Right forelimb (tissue), 1 donor: ENCODE data around the gene MED23.

ENCODE experiments used
- DNase-seq: peaks from one replicate; pipeline ENCODE4 v3.0.0-alpha.2; 2018

The MED23 gene

DNA sequence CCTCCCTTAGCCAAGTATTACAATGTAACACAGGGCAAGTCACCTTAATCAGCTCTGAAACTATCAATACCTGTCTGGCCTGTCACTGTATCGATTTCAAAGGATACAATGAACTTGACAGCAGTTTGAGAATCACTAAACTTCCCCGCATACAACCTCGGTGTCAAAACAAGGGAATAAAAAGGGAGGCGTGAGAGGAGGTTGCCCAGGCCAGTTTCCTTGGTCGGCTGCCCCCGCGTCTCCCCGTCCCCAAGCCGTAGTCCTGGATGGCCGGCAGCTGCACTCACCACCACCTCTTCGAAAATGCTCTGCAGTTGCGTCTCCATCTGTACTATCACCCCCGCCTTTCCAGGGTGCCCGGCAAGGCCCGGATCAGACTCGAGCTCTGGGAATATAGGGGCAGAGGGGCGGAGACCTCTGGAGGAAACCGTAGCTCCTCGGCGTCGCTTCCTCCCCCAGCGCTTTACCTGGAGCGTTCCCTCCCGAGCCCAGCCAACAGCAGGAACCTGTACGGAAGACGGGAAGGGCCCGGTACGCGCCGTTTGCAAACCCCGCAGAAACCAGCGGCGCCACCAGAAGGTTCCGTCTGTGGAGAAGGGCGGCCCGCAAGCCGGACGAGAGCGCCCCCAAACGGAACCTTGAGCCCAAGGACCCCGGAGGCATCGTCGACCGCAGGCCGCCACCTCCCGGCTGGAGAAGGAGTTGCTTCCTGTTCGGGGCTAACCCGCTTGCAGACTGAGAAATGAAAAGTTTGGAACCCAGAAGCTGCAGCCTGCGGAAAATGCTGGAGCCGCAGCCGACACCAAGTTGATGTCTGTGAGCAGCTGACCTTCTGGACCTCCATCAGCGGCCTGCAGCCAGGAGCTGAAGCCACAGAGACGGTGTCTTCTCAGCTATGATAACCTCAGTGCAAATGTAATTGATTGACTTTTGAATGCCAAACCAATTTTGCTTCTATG lies at the start of gene MED23:
MED23 (minus strand) TSS at position 519 of the 959 bp plus-strand sequence; CDS start at position 326, 193 bp downstream.
- peak; percentile 99 for DNase-seq

DNA sequence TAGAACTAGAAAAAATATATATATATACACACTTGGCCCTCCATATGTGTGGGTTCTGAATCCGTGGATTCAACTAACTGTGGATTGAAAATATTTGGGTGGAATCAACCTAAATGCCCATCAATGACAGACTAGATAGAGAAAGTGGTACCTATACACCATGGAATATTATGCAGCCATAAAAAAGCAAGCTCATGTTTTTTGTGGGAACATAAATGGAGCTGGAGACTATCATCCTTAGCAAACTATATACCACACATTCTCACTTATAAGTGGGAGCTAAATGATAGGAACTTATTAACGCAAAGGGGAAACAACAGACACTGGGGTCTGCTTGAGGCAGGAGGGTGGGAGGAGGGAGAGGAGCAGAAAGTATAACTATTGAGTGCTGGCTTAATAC lies 45.1 kb upstream of the MED23 start:
- no peak for DNase-seq

DNA sequence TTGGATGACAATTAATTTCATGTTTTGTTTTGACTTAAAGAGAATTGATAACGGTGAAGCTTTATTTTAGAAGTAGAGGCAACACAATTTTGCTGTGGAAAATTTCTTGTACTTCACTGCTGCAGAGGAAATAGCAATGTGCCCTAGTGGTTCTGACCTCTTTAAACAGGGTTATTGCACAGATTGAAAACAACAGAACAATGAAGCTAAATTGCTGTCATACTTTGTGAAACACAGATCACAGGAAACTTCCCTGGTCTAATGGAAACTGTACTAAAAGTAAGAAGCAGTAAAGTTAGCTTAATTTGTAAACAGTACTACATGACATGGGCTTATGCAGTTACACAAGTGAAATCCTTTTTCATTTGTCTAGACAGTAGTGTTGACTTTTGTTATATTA lies 41.8 kb upstream of the MED23 start:
- no peak for DNase-seq

DNA sequence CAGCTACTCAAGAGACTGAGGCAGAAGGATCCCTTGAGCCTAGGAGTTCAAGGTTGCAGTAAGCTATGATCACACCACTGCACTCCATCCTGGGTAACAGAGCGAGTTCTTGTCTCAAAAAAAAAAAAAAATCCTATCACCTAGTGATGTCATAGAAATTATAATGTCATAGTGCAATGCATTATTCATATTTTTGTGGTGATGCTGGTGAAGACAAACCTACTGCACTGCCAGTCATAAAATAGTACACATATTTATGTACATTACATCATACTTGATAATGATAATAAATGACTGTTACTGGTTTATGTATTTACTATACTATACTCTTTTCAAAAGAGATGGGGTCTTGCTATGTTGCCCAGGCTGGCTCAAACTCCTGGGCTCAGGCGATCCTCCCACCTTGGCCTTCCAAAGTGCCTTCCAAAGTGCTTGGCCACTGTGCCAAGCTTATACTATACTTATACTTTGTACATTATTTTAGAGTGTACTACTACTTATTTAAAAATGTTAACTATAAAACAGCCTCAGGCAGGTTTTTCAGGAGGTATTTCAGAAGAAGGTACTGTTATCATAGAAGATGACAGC lies 35.6 kb upstream of the MED23 start:
- DNase-seq, result no peak

DNA sequence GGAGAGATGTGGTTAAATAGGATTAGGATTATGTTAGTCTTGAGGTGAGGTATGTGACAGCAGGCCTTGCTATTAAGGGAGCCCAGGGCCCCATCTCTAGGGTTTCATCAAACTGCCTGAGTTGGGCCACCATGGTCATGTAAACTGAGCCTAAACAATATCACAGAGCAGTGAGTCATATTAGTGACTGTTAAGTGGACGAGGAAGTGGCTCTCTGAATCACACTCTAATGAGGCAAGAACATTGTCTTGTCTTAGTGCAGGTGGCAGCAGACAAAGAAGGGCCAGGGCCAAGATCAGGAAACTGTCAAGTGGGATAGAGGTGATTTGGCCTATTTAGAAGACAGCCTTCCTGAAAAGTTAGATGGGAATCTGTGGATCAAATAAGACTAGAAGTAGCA lies 32.2 kb upstream of the MED23 start:
- no peak for DNase-seq

- no peak for DNase-seq
Measured at GRCh38 chr6:131658287-131658686, 30.2 kb upstream of the MED23 start.

DNA sequence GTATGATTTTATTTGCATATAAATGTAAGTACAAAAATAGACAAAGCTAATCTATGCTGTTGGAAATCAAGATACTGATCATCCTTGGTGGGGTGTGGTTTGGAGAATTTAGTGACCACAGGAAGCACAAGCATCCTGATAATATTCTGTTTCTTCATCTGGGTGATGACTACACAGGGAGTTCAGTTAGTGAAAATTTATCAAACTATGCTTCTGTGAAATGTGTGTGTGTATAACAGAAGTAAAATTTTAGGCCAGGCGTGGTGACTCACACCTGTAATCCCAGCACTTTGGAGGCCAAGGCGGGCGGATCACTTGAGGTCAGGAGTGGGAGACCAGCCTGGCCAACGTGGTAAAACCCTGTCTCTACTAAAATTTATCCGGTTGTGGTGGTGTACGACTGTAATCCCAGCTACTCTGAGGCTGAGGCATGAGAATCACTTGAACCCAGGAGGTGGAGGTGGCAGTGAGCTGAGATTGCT lies 29.6 kb upstream of the MED23 start:
- DNase-seq, result no peak

GRCh38 chr6:131657222-131657621 lies 29.2 kb upstream of the MED23 start:
- no peak for DNase-seq

DNA sequence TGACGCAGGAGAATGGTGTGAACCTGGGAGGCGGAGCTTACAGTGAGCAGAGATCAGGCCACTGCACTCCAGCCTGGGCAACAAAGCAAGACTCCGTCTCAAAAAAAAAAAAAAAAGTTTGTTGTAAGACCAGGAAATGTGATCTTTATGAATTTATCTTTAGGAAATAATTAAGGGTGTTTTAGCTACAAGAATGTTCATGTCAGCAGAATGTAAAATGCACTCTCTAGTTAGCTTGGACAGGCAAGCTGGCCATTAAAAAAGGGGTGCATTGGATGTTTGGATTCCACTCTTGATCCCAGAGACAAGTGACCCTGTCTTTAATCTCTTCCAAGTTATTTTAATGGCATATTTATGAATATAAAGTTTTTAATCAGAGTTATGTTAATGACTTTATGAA lies 28.6 kb upstream of the MED23 start:
- DNase-seq, result no peak

GRCh38 chr6:131655951-131656350 lies 27.9 kb upstream of the MED23 start:
- DNase-seq, result no peak

DNA sequence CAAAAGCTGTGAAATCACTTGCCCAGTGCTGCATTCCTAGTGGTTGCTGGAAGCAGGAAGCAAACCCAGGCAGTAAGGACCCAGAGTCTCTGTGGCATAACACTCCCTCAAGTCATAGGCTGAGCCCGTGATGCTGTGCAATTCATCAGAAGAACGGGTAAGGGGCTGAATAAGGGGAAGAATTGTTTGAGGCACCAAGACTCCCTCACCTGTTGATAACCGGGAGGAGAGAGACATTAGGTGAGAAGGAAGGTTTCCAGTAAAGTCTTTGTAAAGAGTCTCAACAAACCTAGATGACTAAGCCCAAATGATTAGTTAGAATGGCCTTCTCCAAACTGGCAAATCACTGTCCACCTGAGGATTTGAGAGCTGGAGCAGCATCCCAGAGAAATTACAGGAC lies 27.3 kb upstream of the MED23 start:
- no peak for DNase-seq

GRCh38 chr6:131654326-131654725 lies 26.3 kb upstream of the MED23 start:
- no peak for DNase-seq

- DNase-seq, result no peak
Measured at GRCh38 chr6:131652472-131652871, 24.4 kb upstream of the MED23 start.

- no peak for DNase-seq
Measured at GRCh38 chr6:131651782-131652181, 23.7 kb upstream of the MED23 start.

GRCh38 chr6:131646249-131646670 lies 18.2 kb upstream of the MED23 start:
- DNase-seq, result no peak

DNA sequence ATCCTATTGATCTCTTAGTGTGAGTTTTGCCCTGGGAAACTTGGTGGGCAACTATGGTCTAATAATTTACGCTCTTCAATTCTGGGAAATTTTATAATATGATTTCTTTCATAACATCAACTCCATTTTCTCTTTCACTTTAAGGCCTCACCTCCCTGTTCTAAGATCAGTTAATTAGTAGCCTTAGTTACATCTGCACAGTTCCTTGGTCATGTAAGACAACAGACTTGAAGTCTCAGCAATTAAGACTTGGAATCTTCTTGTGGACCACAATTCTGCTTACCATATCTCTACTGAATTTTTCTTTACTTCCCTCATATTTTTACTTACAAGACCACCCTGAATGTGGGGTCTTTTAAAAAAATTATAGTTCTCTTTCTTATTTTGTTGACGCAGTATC lies 17.8 kb upstream of the MED23 start:
- DNase-seq, result no peak

GRCh38 chr6:131644921-131645320 lies 16.9 kb upstream of the MED23 start:
- DNase-seq, result no peak

GRCh38 chr6:131643855-131644460 lies 15.9 kb upstream of the MED23 start:
- DNase-seq, result no peak

DNA sequence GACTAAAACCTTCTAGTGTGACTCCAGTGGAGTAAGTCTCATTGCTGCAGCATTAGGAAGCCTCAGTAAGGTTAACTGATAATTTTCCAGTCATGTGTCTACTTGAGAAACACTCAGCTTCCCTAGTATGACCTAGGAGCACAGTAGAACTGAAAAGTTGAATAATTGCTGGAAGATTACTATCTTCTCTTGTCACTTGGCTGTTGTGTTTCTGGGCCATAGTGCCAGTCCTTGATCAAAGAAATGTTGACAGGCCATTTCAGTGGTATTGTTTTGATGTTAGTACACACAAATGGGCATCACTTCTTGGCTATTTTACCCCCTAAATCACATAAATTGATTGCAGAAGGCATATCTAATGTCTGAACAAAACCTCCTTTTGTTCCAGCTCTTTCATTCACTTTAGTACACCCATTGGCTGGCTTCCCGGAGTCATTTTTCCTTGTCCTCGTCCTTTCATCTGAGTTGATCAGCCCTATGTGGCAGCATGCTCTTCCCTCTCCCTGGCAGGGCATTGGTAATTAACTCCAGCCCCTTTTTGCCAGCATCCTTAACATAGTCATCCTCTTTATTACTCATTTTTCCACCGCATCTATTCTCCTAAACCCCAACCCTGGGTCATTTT lies 15.1 kb upstream of the MED23 start:
- no peak for DNase-seq

- no peak for DNase-seq
Measured at GRCh38 chr6:131642565-131642964, 14.5 kb upstream of the MED23 start.

DNA sequence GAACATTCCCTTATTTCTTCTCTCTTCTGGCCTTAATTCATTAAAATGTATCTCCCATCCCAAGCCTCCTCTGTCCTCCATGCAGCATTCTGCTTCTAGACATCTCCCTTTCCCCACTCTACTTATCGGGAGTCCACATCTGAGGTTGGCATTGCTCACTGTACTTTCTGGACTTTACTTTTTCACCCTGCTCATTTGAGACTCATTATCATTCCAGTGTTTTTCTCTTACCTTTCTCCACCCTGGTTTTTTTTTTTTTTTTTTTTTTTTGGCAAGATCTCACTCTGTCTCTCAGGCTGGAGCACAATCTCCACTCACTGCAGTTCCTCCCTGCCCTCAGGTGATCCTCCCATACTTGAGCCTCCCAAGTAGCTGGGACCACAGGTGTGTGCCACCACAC lies 13.5 kb upstream of the MED23 start:
- no peak for DNase-seq

DNA sequence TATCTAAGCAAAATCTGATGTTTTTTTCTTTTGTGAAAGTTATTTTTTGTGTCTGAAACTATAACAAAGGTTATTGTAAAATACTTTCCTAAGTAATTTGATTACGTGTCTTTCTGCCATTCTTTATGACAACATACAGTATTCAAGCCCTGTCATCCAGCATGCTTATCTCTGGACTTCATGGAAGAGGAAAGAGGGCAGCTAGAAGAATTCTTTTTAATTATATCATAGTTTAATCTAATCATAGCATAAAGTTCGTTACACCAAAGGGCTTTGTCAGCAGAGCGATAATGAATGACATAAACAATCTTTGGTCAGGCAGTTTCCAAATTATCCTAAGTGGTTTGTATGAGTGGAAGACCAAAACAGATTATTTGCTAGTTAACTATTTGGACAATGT lies 12.5 kb upstream of the MED23 start:
- DNase-seq, result no peak

DNA sequence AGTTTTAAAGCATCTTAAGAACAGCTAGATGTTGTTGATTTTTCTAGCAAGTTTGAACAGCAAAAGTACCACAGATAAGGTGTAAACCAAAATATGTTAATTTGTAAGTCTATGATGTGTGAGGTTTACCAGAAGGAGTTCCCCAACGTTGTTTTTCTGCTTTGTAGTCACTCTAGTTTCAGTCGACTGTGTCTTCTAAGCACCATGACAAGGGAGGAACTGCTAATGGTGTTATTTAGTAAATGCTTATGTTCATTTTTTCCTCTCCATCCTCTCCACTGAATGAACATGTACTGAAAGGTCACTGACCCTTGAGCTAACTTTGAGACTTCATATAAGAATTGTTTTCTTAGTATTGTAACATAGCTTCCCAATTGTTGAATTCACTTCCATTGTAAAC lies 12.1 kb upstream of the MED23 start:
- no peak for DNase-seq
